H1 (cell line): Measurements from ENCODE around the gene PHC2. TPM values are rescaled to one million over a fixed set of nuclear protein-coding genes. Genes with fewer than 3 reads are reported as not detected.

Experiments used
- HDAC6 ChIP-seq: IDR thresholded peaks from one replicate; pipeline ENCODE4 v1.7.1; 2012; ENCODE audit warnings: low read depth, mild to moderate bottlenecking, inconsistent platforms, low read length, moderate library complexity
- polyA plus RNA-seq, 7 experiments: library from polyadenylated mRNA; depleted of rRNA in 3 of 7; stranded (reverse) in 5 of 7; unstranded in 2 of 7; fragments of >200 nt in 5 of 7; fragments of 200-250 nt in 2 of 7; gene quantifications; 1 replicate in 5 of 7; 2 replicates in 1 of 7; 4 replicates in 1 of 7; pipeline versions ENCODE4 v1.2.1 to v1.2.3, GENCODE V29; 2011 to 2013; ENCODE audit warnings: missing spikeins in 2 of 7, mixed read lengths in 2 of 7
- total RNA-seq: library from RNA; stranded (reverse); fragmentation: NEBNext Ultra II Directional; extraction: Animal tissue kit (Norgen Biotek cat#: 25700); gene quantifications from 2 replicates; pipeline ENCODE4 v1.2.1, GENCODE V29; 2021
- TF ChIP-seq, protein P1 (sequence below): fragments of 300-600 bp; sonication (generic); IDR thresholded peaks from 2 replicates; pipeline ENCODE4 v1.7.1; 2012; ENCODE audit warnings: low read length, moderate library complexity, mild to moderate bottlenecking, inconsistent platforms; ENCODE audit not compliant: insufficient replicate concordance

PHC2 gene
- total and polyA plus RNA-seq, 2 of the 8 experiments (the other 6 are each of a cell fraction or from before 2014, with no cell fraction given): 5.6 to 14.2 TPM

DNA sequence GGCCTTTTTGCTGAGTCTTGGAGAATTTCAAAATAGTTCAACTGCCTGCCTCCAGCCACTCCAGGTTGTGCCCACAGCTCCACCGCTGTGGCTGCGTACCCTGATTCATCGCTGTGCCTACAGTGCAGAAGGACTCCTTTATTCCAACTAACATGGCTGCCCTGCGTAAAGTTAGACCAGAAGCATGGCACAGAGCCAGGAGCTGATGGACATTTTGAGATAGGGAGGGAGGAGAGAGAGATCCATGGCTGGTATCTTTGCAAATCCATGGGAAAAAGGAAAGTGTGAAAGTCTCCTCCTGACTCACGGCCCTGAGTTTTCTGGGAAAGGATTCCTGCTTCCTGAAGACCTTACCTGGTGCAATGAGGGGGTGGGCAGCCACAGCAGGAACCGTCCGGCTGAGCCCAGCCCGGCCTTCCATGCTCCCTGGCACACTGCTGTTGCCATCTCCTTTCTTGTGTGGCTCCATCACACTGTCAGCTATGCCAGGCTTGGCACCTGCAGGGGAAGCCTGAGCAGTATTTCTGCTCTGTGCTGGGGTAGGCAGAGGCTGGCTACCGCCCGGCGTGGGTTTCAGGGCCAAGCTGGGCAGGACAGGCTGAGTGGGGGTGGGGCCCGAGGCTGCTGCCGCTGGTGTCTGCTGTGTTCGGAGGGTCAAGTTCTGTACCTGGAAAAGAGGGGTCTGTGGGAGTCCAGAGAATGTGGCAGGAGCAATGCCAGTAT is 64.0 kb downstream of the PHC2 start (continued):
- no peak for TF ChIP-seq HDAC6
- TF ChIP-seq, protein P1, sequence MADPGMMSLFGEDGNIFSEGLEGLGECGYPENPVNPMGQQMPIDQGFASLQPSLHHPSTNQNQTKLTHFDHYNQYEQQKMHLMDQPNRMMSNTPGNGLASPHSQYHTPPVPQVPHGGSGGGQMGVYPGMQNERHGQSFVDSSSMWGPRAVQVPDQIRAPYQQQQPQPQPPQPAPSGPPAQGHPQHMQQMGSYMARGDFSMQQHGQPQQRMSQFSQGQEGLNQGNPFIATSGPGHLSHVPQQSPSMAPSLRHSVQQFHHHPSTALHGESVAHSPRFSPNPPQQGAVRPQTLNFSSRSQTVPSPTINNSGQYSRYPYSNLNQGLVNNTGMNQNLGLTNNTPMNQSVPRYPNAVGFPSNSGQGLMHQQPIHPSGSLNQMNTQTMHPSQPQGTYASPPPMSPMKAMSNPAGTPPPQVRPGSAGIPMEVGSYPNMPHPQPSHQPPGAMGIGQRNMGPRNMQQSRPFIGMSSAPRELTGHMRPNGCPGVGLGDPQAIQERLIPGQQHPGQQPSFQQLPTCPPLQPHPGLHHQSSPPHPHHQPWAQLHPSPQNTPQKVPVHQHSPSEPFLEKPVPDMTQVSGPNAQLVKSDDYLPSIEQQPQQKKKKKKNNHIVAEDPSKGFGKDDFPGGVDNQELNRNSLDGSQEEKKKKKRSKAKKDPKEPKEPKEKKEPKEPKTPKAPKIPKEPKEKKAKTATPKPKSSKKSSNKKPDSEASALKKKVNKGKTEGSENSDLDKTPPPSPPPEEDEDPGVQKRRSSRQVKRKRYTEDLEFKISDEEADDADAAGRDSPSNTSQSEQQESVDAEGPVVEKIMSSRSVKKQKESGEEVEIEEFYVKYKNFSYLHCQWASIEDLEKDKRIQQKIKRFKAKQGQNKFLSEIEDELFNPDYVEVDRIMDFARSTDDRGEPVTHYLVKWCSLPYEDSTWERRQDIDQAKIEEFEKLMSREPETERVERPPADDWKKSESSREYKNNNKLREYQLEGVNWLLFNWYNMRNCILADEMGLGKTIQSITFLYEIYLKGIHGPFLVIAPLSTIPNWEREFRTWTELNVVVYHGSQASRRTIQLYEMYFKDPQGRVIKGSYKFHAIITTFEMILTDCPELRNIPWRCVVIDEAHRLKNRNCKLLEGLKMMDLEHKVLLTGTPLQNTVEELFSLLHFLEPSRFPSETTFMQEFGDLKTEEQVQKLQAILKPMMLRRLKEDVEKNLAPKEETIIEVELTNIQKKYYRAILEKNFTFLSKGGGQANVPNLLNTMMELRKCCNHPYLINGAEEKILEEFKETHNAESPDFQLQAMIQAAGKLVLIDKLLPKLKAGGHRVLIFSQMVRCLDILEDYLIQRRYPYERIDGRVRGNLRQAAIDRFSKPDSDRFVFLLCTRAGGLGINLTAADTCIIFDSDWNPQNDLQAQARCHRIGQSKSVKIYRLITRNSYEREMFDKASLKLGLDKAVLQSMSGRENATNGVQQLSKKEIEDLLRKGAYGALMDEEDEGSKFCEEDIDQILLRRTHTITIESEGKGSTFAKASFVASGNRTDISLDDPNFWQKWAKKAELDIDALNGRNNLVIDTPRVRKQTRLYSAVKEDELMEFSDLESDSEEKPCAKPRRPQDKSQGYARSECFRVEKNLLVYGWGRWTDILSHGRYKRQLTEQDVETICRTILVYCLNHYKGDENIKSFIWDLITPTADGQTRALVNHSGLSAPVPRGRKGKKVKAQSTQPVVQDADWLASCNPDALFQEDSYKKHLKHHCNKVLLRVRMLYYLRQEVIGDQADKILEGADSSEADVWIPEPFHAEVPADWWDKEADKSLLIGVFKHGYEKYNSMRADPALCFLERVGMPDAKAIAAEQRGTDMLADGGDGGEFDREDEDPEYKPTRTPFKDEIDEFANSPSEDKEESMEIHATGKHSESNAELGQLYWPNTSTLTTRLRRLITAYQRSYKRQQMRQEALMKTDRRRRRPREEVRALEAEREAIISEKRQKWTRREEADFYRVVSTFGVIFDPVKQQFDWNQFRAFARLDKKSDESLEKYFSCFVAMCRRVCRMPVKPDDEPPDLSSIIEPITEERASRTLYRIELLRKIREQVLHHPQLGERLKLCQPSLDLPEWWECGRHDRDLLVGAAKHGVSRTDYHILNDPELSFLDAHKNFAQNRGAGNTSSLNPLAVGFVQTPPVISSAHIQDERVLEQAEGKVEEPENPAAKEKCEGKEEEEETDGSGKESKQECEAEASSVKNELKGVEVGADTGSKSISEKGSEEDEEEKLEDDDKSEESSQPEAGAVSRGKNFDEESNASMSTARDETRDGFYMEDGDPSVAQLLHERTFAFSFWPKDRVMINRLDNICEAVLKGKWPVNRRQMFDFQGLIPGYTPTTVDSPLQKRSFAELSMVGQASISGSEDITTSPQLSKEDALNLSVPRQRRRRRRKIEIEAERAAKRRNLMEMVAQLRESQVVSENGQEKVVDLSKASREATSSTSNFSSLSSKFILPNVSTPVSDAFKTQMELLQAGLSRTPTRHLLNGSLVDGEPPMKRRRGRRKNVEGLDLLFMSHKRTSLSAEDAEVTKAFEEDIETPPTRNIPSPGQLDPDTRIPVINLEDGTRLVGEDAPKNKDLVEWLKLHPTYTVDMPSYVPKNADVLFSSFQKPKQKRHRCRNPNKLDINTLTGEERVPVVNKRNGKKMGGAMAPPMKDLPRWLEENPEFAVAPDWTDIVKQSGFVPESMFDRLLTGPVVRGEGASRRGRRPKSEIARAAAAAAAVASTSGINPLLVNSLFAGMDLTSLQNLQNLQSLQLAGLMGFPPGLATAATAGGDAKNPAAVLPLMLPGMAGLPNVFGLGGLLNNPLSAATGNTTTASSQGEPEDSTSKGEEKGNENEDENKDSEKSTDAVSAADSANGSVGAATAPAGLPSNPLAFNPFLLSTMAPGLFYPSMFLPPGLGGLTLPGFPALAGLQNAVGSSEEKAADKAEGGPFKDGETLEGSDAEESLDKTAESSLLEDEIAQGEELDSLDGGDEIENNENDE: no peak
